ENCODE results near the gene COG4. TPM values are rescaled to one million over a fixed set of nuclear protein-coding genes. Genes with fewer than 3 reads are reported as not detected.

Gene COG4
- polyA plus RNA-seq, 3 donors = 37.6 to 40.6 (median 40.1) TPM

GRCh38 chr16:70483426-70483825 is 39.9 kb downstream of the COG4 start:
- Histone ChIP-seq H4K20me1 (ENCODE audit: insufficient read depth, low read length) (no peaks in the 10 kb centered on the region), H3K9me3 (replicated peaks in 1 of 2; ENCODE audit: control insufficient read depth in 1 of 2, insufficient read depth in 1 of 2, low read length in 2 of 2) (no peaks in the 10 kb centered on the region), H3K4me3 (replicated peaks in 1 of 3; ENCODE audit: low read depth in 2 of 3, low read length in 3 of 3) (no peak overlapping the region), H3K36me3 (replicated peaks in 1 of 2; ENCODE audit: control insufficient read depth in 1 of 2, insufficient read depth in 2 of 2, low read length in 2 of 2) (peaks cover 77 to 90% of the 10 kb centered on the region in 2 donors), H3K27ac (ENCODE audit: low read depth in 1 of 2, low read length in 2 of 2) (peak overlapping the region in 1 of 2 donors; percentile 8), H3K9ac (ENCODE audit: insufficient read depth, low read length, poor library complexity, severe bottlenecking) (no peak overlapping the region), H3K27me3 (ENCODE audit: control insufficient read depth in 2 of 2, insufficient read depth in 2 of 2, low read length in 2 of 2) (no peaks in the 10 kb centered on the region), H3K4me1 (ENCODE audit: control insufficient read depth in 1 of 2, insufficient read depth in 2 of 2, low read length in 2 of 2) (no peaks in the 10 kb centered on the region), H3K4me2 (replicated peaks; ENCODE audit: extremely low read depth, low read length, poor library complexity, severe bottlenecking) (no peak overlapping the region), H2AFZ (ENCODE audit: insufficient read depth, low read depth, low read length, poor library complexity, severe bottlenecking) (no peak overlapping the region), H3K79me2 (ENCODE audit: insufficient read depth, low read length) (no peaks in the 10 kb centered on the region)
- H3K36me3 Mint-ChIP-seq = peaks cover 58 to 88% of the 10 kb centered on the region in 2 donors
- no peaks in the 10 kb centered on the region for H3K9me3 Mint-ChIP-seq
- no peak overlapping the region for H3K27ac Mint-ChIP-seq
- H3K4me1 Mint-ChIP-seq = peaks cover 5% of the 10 kb centered on the region
- WGBS (ENCODE audit: insufficient coverage) = 100% methylated on average over 5 of the region's 5 CpGs
- intact Hi-C loops (cut with micrococcal nuclease) = no loop called here
- TF ChIP-seq, protein P1, sequence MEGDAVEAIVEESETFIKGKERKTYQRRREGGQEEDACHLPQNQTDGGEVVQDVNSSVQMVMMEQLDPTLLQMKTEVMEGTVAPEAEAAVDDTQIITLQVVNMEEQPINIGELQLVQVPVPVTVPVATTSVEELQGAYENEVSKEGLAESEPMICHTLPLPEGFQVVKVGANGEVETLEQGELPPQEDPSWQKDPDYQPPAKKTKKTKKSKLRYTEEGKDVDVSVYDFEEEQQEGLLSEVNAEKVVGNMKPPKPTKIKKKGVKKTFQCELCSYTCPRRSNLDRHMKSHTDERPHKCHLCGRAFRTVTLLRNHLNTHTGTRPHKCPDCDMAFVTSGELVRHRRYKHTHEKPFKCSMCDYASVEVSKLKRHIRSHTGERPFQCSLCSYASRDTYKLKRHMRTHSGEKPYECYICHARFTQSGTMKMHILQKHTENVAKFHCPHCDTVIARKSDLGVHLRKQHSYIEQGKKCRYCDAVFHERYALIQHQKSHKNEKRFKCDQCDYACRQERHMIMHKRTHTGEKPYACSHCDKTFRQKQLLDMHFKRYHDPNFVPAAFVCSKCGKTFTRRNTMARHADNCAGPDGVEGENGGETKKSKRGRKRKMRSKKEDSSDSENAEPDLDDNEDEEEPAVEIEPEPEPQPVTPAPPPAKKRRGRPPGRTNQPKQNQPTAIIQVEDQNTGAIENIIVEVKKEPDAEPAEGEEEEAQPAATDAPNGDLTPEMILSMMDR (IDR thresholded peaks at IDR 0.05) = no peak
- no peaks in the 10 kb centered on the region for H3K27me3 Mint-ChIP-seq (ENCODE audit: low read depth in 3 of 3)
- DNase-seq = no peak
- no peak overlapping the region for H3K4me3 Mint-ChIP-seq

DNA sequence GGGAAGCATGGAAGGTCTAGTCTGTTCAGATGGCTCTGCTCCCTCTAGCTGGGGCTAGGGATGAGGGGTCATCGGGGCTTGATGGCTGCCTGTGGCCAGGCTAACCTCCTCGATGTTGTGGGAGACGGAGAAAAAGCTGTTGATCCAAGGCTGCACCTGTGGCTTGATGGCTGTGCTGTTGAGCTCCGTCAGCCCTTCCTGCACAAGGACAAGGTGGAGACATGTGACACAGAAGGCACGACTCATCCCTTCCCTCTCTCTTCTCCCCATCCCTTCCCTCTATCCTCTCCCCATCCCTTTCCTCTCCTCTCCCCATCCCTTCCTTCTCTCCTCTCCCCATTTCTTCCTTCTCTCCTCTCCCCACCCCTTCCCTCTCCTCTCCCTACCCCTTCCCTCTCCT is 40.7 kb downstream of the COG4 start:
- 83% methylated on average over 5 of the region's 5 CpGs for WGBS (ENCODE audit: insufficient coverage)
- Histone ChIP-seq H3K9me3 (replicated peaks in 1 of 2; ENCODE audit: control insufficient read depth in 1 of 2, insufficient read depth in 1 of 2, low read length in 2 of 2) (no peaks in the 10 kb centered on the region), H3K4me3 (replicated peaks in 1 of 3; ENCODE audit: low read depth in 2 of 3, low read length in 3 of 3) (no peak overlapping the region), H3K27ac (ENCODE audit: low read depth in 1 of 2, low read length in 2 of 2) (no peak overlapping the region), H3K79me2 (ENCODE audit: insufficient read depth, low read length) (no peaks in the 10 kb centered on the region), H4K20me1 (ENCODE audit: insufficient read depth, low read length) (no peaks in the 10 kb centered on the region), H3K4me2 (replicated peaks; ENCODE audit: extremely low read depth, low read length, poor library complexity, severe bottlenecking) (no peak overlapping the region), H2AFZ (ENCODE audit: insufficient read depth, low read depth, low read length, poor library complexity, severe bottlenecking) (no peak overlapping the region), H3K4me1 (ENCODE audit: control insufficient read depth in 1 of 2, insufficient read depth in 2 of 2, low read length in 2 of 2) (no peaks in the 10 kb centered on the region), H3K9ac (ENCODE audit: insufficient read depth, low read length, poor library complexity, severe bottlenecking) (no peak overlapping the region), H3K36me3 (replicated peaks in 1 of 2; ENCODE audit: control insufficient read depth in 1 of 2, insufficient read depth in 2 of 2, low read length in 2 of 2) (peaks cover 78 to 90% of the 10 kb centered on the region in 2 donors), H3K27me3 (ENCODE audit: control insufficient read depth in 2 of 2, insufficient read depth in 2 of 2, low read length in 2 of 2) (no peaks in the 10 kb centered on the region)
- no peak for DNase-seq
- Mint-ChIP-seq H3K27me3 (ENCODE audit: low read depth in 3 of 3) (no peaks in the 10 kb centered on the region), H3K4me1 (peaks cover 5% of the 10 kb centered on the region), H3K36me3 (peaks cover 58 to 90% of the 10 kb centered on the region in 2 donors), H3K9me3 (no peaks in the 10 kb centered on the region), H3K27ac (peak overlapping the region in 2 of 7 donors; percentile 42 to 51), H3K4me3 (no peak overlapping the region)
- intact Hi-C loops (cut with micrococcal nuclease) = no loop called here
- TF ChIP-seq, protein P1 (IDR thresholded peaks at IDR 0.05) = no peak
